ENCODE results near the gene DENND4A.
"Not testable (repeated sequence)": the region's sequence is repeated elsewhere in the genome, so short reads cannot be mapped to it uniquely, and the experiment has no call there.

The DENND4A gene

DNA sequence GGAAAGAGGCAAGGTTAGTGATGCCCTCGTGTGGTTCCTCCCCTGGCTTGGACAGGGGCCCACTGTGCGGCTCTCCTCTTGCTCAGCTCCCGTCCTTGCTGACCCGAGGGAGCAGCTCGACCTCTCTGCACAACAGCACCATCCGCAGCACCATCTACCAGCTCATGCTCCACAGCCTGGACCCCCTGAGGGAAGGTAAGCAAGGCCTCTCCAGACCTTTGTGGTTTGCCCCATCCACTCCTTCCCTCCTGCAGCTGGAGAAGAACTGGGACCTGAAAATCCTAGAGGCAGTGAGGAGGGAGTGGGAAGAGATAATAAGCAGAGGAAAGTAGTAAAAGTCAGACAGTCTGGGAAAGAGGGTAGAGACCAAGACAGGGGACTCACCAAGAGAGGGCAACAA lies 152.6 kb downstream of the DENND4A start:
- no peak for DNase-seq (ENCODE audit: low read depth in 2 of 3, low spot score in 2 of 3)

DNA sequence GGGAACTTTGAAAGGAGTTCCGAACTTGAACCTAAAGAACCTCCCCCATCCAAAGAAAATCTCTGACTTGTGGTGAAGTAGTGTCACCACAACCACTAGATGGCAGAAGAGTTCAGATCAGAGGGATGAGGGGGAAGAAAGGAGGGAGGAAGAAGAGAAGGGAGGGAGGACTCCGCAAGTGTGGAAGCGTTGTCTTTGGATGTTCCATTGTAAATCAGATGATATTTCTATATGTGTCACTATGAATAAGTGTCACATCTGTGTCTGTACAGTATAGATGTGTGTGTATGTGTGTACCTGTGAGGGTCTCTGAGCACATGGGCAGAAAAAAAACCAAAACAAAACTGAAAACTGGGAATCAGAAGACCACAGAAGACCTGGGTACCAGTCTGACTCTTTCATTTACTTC lies 153.4 kb downstream of the DENND4A start:
- no peak for DNase-seq (ENCODE audit: low read depth in 2 of 3, low spot score in 2 of 3)

DNA sequence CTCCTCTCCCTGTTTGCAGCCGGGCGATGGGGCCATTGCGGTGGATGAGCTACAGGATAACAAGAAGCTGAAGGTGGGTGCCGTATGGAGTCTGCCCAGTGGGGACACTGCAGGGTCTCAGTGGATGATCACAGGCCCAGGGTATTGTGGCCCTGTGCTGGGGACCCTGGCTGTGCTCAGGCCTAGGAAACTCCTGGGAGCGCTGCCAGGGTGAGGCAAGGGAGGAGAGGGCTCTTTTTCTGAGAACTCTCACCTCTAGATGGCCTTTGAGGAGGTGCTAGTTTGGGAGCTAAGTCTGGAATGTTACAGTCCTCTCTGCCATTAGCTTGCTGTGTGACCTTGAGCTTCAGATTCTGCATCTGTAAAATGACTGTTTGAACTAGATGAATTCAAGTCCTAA lies 154.0 kb downstream of the DENND4A start:
- no peak for DNase-seq (ENCODE audit: low read depth in 2 of 3, low spot score in 2 of 3)

DNA sequence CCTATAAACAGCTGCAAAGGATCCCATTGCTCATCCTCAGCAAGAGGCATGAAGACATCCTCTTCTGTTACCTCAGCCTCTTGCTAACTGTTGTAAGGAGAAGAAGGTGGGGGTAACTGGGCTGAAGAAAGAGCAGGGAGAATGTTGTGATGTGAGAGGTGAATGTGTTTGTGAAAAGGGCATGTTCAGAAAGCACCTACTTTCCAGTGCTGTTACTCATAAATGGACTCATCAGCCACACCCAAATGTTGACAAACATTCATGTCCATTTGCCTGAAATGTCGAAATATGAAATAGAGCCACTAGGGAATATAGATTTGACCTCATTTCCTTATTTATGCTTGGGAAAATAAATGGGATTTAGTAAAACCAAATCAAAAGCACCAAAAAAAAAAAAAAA lies 157.7 kb downstream of the DENND4A start:
- DNase-seq (ENCODE audit: low read depth in 2 of 3, low spot score in 2 of 3), result no peak

DNA sequence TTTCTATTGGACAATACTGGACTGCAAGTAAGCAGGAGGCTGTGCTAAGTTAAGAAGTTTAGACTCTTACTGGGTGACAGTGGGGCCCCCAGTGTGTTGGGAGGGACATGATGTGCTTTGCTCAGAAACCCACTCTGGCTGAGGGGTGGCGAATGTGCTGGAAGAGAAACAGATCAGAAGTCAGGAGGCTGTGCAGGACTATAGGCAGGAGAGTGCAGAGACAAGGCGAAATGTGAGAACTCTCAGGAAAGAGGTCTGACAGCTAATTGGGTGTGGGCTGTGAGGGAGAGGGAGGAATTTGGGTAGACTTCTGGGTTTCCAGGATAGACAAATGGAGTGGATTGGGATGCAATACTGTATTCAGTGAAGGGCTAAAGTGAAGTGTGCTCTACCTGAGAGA lies 158.3 kb downstream of the DENND4A start:
- DNase-seq (ENCODE audit: low read depth in 2 of 3, low spot score in 2 of 3), result no peak

DNA sequence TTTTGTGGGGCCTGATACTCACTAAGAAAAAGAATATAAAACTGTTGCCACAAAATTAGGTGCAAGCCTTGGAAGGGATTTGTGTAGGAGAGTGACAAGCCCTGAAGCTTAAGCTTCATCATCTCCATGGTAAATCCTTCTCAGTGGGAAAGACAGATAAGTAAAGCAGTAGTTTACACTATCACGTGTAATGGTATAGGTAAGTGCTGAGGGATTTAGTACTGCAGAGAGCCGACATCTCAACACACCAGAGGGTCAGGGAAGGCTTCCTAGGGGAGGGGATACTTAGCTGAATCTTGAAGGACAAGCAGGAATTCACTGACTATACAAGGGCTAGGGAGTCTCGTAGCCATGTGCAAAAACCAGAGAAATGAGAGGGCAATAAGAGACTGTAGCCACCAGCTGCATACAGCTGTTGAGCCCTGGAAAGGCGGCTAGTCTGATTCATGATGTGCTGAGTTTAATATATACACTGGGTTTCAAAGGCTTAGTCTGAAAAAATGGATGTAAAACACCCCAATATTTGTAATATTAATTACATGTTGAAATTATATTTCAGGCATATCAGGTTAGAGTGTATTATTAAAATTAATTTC lies 159.2 kb downstream of the DENND4A start:
- no peak for DNase-seq (ENCODE audit: low read depth in 2 of 3, low spot score in 2 of 3)

DNA sequence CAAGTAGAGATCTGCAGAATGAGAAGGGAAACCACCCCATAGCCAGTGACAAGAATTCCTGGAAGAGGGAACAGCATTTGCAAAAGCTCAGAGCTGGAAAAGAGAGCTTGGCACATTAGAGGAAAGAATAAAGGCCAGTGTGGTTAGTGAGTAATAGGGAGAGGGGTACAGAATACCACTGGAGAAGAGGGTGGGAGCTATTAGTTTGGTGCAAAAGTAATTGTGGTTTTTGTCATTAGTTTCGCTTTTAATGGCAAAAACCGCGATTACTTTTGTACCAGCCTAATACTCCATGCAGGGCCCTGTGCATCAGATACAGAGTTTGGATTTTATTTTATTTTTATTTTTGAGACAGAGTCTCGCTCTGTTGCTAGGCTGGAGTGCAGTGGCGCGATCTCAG lies 160.6 kb downstream of the DENND4A start:
- DNase-seq (ENCODE audit: low read depth in 2 of 3, low spot score in 2 of 3), result no peak

DNA sequence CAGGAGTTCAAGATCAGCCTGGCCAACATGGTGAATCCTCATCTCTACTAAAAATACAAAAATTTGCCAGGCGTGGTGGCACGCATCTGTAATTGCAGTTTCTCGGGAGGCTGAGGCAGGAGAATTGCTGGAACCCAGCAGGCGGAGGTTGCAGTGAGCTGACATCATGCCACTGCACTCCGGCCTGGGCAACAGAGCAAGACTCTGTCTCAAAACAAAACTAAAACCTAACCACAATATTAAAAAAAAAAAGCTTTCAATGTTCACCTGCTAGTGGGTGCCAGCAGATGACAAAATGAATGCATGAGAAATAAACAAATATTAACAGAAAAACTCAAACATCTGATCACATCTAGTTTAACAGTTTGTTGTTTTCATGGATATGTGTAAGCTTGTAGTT lies 161.3 kb downstream of the DENND4A start:
- no peak for DNase-seq (ENCODE audit: low read depth in 2 of 3, low spot score in 2 of 3)

DNA sequence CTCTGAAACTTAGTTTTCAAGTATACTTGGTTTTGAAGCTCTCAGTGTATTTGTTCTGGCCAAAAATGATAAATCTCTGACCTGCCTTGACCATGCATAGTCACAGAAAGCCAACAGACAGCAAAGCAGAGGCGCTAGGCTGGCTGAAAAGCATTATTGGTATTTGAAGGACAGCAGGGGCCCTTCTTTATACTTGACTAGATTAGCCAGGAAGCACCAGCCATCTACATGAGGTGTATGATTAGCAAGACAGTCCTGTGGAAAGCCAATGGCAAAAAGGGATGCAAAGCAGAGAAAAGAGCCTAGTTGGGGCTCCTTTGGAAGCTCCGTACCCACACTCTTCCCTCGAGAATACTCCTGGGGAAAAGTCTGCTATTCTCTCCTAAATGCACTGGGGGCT lies 162.5 kb downstream of the DENND4A start:
- DNase-seq (ENCODE audit: low read depth in 2 of 3, low spot score in 2 of 3), result no peak

DNA sequence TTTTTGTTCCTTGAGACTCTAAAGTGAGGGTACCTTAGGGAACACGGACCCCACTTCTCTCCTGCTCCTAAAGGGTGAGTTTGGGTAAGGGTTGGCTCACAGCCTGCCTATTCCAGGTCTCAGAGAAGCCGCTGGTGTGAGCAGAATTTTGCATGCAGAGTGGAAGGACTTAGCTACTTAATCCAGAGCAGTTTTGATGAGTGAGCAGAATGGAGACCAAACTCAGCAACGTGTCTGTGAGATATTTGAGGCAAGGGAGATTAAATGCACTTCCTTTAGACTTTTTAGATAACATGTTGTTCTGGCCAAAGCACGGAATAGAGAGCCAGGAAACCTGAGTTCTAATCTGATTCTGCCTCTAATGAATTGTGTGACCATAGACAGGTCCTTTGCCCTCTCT lies 165.2 kb downstream of the DENND4A start:
- DNase-seq (ENCODE audit: low read depth in 2 of 3, low spot score in 2 of 3), result no peak

DNA sequence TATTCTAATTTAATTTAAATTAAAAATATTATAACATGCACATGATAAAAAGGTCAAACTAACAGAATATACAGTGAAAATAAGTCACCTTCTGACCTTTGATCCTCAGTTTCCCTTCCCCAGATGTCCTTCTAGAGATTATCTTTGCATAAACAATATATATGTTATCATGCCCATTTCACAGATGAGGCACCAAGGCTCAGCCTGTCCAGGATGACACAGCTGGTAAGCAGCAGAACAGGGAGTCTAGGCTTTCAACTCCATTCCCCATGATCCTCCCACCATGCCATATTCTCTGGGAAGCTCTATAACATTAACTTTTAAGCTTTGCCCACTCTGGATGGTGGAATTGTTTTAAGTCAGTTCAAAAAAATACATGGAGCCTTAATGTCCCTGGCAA lies 169.0 kb downstream of the DENND4A start:
- no peak for DNase-seq (ENCODE audit: low read depth in 2 of 3, low spot score in 2 of 3)

DNA sequence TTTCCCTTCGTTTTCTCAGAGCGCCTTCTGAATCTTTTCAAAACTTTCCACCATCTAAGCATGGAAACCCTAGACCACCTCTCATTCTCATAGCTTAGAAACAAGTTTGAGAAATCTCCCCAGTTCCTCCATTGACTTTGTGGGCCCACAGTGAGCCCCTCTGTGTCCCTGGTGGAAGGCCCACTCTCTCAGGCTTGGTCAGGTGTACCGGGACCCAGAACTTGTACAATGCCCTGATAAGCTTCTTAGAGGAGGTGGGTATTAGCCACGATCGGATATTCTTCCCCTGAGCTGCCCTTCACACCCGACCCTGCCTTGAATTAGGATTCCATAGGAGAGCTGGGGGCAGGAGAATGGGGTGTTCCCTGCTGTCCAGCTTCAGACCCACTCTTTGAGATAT lies 170.5 kb downstream of the DENND4A start, which contains the start of gene SLC24A1:
SLC24A1 (plus strand) TSS at position 301 of the 400 bp plus-strand sequence. CDS start 2,143 bp downstream, outside the sequence.
- no peak for DNase-seq (ENCODE audit: low read depth in 2 of 3, low spot score in 2 of 3)

DNA sequence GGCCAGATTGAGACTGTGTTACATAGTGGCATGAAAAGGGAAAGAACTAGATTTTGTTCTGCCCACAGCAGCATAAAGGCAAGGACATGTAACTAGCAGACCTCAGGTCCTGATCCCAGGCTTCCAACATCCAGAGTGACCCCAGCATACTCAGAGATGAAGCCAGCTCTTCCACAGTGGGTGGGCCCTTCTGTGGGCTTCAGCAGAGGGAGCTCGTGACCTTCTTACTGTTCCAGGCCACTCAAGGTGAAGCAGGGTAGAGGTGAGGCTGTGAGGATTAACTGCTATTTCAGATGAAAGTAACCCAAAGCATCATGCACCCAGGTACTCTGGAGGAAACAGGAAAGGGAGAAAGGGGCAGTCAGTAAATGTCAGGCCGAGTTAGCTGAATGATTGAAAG lies 171.3 kb downstream of the DENND4A start:
- no peak for DNase-seq (ENCODE audit: low read depth in 2 of 3, low spot score in 2 of 3)

DNA sequence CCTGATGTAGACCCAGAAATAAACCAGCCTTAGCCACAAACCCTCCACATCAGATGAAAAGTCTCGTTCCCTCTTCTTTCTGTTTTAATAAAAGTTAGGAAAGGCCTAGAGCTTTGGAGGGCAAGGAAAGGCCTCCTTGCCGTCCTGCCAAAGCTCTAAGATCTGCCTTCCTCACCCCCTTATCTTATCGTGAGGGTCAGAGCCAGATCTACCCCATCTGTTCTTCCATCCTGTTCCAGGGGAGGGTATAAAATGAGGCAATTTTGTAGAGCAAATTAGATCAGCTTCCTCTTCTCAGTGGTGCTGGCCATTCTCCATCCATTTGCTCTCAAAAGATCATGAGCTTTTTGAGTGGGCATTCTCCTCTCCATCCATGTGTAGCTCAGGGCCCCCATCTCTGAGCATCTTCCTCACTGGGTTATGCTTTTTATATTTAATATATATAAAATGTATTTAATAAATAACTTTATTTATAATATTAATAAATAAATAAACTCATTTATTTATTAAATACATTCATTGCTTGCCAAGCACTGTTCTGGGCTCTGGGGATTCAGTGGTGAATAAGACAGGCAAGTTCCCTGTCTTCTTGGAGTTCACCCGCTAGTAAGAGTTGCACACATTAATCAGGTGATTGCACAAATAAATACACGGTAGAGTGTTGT lies 172.3 kb downstream of the DENND4A start:
- DNase-seq (ENCODE audit: low read depth in 2 of 3, low spot score in 2 of 3), result no peak

DNA sequence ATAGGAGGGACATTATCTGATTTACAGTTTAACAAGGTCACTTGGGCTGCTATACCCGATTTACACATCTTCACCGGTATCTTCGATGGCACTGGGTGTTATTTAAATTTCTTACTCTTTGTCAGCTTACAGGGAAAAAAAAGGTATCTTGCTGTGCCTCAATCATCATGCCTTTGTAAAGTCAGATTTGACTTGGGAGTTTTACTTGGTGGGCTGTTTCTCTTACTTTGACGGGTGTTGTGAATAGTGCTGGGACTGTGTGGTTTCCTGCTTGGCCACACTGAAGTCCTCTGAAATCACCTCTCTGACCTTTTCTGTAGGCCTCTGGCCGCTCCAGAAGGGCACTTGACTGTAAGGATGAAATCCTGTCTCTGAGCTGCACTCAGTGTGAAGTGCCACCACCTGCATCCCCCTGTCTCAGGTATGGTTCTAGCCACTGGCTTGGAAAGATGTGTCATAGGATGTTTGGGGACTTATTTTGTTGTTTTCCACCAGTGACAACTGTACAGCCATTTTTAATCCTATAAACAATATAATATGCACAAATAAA lies 173.5 kb downstream of the DENND4A start:
- no peak for DNase-seq (ENCODE audit: low read depth in 2 of 3, low spot score in 2 of 3)

DNA sequence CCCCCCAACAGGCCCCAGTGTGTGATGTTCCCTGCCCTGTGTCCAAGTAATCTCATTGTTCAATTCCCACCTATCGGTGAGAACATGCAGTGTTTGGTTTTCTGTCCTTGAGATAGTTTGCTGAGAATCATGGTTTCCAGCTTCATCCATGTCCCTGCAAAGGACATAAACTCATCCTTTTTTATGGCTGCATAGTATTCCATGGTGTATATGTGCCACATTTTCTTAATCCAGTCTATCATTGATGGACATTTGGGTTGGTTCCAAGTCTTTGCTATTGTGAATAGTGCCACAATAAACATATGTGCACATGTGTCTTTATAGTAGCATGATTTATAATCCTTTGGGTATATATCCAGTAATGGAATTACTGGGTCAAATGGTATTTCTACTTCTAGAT lies 176.2 kb downstream of the DENND4A start:
- not testable (repeated sequence) for DNase-seq (ENCODE audit: low read depth in 2 of 3, low spot score in 2 of 3)

DNA sequence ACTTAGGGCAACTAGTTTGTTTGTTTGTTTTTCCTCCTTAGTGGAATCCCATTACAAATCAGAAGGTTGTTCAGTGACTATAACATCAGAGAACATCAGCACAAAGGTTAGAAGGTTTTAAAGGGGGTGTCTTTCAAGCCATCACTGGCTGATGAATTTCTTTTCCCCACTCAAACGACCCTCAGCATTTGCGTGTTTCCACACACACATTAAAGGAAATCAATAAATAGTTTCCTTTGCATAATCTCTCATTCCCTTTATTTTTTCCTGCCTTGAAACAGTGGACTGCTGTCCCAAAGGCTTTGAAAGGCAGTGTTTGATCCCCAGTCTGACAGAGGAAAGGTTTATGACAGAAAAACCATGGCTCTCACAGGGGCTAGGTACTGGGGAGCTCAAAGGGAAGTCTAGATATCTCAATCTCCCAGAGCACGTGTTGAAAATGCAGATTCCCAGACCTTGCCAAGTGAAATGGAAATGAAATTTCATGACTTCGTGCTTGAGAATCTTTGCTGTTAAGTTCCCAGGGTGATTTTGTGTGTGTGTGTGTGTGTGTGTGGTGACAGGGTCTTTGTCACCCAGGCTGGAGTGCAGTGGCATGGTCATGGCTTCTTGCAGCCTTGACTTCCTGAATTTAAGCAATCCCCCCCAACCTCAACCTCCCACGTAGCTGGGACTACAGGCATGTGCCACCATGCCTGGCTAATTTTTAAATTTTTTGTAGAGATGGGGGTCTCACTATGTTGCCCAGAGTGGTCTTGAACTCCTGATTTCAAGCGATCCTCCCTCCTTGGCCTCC lies 178.9 kb downstream of the DENND4A start:
- no peak for DNase-seq (ENCODE audit: low read depth in 2 of 3, low spot score in 2 of 3)

DNA sequence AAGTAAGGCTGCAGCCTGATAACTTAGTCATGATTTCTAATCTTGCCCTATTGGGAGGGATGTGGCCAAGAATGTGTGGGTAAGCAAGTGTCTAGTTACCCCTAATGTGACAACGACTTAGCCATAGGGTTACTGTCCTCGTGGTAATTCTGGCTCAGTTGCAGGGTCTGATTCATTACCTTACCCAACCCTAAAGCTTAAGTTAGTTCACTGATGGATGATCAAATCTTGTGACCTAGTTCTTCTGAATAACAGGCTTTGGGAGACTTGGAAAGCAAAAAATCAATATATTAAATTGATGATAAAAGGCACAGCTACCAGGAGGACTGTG lies 179.5 kb downstream of the DENND4A start:
- no peak for DNase-seq (ENCODE audit: low read depth in 2 of 3, low spot score in 2 of 3)

DNA sequence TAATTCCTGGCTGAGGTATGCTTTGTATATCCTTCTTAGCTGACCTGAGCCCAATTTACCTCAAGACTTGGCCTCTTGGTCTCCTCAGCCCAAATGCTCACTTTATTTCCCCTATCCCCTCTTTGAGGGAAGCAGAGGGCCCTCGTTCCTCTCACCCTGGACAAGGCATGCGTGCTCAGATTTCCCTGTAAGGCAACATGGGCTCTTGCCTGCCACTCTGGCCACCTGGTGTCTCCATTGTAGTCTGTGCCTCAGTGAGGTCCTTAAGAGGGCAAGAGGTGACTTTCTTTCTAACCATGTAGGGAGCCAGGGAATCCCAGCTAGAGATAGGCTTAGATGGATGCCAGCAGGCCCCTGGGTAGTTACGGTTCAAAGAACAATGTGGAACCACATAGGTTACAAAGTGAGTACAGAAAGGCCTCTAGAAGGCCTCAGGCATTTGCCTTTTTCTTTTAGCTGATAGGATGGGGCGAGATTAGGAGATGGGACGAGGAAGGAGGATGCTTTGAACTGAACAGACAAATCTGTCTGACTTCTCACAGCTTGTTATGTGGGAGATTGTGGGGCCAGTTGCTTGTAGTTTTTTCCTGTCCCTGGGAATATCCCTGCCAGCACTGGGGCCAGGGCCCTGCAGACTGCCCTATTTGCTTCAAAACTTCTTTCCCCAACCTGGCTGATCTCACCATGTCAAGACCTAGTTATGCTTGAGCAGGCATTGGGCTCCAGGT lies 180.0 kb downstream of the DENND4A start:
- DNase-seq (ENCODE audit: low read depth in 2 of 3, low spot score in 2 of 3), result no peak

DNA sequence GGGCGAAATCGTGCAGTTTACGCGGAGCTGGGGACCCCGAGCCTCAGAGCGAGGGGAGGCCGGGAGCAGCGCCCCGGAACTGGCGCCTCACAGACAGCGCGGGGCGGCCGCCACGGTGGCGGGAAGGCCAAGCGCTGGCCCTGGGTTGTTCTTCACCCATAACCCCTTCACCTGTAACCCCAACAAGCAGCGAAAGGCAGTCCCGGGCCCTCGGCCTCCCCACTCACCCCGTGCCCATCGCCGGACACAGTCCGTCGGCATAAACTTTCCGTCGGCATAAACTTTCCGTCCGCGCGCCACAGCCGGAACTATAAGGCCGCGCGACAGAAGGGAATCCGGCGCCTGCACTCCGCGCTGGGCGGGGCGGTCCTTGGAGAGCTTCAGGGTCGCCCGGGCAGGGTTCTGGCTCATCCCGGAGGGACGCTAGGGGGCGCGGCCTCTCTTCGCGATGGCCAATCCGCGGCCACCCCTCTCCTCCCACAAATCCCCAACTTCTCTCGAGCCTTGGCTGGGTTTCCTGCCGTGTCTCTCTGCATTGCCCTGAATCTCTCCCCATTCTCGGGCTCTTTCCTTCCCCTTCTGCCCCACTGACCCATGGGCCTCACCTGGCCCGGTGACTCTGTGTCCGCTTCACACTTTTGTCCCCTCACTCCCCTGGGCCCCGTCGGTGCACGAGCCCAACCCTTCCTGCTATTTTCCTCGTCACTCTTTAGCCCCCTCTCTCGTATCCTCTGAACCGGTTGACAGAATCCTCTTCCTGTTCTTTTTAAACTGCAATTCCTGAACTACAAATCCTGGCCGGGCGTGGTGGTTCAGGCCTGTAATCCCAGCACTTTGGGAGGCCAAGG lies 181.0 kb downstream of the DENND4A start, which contains the start of gene INTS14:
INTS14 (minus strand) TSS at position 261 of the 848 bp plus-strand sequence. CDS start 3,751 bp downstream, outside the sequence.
- DNase-seq (ENCODE audit: low read depth in 2 of 3, low spot score in 2 of 3), result peak; percentile 91 to 94 (median 93)

All from activated CD8-positive, alpha-beta memory T cell treated with anti-CD3 and anti-CD28 coated beads for 48 hours (primary cell).